Choroid plexus epithelial cell (primary cell): ENCODE results near the gene RAPGEF4.

Source experiments
- DNase-seq: peaks from one replicate; pipeline ENCODE4 v3.0.0-alpha.2; 2010; ENCODE audit warnings: low read depth
- H3K4me3 ChIP-seq: 2 replicates; pipeline ENCODE4 v1.5.1; 2011; ENCODE audit warnings: low read depth, mild to moderate bottlenecking, control low read depth, low read length, moderate library complexity
- TF ChIP-seq, protein P1 (sequence below): conservative IDR thresholded peaks from 2 replicates; pipeline ENCODE4 v1.5.1; 2011; ENCODE audit warnings: low read depth, mild to moderate bottlenecking, control low read depth, inconsistent platforms, low read length, moderate library complexity

RAPGEF4 gene

GRCh38 chr2:172878260-172878659, 142.6 kb downstream of the RAPGEF4 start:
- TF ChIP-seq, protein P1, sequence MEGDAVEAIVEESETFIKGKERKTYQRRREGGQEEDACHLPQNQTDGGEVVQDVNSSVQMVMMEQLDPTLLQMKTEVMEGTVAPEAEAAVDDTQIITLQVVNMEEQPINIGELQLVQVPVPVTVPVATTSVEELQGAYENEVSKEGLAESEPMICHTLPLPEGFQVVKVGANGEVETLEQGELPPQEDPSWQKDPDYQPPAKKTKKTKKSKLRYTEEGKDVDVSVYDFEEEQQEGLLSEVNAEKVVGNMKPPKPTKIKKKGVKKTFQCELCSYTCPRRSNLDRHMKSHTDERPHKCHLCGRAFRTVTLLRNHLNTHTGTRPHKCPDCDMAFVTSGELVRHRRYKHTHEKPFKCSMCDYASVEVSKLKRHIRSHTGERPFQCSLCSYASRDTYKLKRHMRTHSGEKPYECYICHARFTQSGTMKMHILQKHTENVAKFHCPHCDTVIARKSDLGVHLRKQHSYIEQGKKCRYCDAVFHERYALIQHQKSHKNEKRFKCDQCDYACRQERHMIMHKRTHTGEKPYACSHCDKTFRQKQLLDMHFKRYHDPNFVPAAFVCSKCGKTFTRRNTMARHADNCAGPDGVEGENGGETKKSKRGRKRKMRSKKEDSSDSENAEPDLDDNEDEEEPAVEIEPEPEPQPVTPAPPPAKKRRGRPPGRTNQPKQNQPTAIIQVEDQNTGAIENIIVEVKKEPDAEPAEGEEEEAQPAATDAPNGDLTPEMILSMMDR = no peak
- H3K4me3 ChIP-seq = no peak overlapping the region
- peak; percentile 45 for DNase-seq

GRCh38 chr2:172884336-172884735, 148.7 kb downstream of the RAPGEF4 start:
- TF ChIP-seq, protein P1 = no peak
- DNase-seq = no peak
- H3K4me3 ChIP-seq = no peak overlapping the region

DNA sequence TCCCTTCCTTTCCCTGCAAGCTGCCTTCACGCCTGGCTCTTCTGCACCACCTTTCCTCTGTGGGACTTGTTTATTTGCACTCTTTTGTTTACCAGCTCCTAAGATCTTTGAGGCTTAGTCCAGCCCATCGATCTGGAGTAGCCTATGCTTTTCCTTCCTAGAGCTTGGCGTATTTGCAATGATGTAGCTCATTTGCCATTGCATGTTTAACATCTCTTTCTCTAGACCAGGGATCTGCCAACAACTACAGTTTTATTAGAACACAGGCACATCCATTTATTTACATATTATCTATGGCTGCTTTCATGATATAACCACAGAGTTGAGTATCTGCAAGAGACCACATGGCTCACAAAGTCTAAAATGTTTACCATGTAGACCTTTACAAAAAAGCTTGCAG, 150.4 kb downstream of the RAPGEF4 start:
- TF ChIP-seq, protein P1 = no peak
- H3K4me3 ChIP-seq = no peak overlapping the region
- DNase-seq = no peak

DNA sequence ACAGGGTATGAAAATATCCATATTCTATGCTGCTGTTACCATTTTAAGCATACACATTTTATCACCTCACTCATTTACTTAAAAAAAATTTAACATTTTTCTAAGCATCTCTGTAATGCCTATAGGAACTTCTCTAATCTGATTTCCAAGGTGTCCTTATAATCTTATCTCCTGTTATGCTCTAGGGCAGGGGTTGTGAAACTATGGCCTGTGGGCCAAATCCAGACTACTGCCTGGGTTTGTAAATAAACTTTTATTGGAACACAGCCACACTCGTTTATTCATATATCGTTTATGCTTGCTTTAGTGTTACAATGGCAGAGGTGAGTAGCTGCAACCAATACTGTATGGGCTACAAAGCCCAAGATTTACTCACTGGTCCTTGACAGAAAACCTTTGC, 151.6 kb downstream of the RAPGEF4 start:
- DNase-seq = no peak
- TF ChIP-seq, protein P1 = no peak
- H3K4me3 ChIP-seq = no peak overlapping the region

DNA sequence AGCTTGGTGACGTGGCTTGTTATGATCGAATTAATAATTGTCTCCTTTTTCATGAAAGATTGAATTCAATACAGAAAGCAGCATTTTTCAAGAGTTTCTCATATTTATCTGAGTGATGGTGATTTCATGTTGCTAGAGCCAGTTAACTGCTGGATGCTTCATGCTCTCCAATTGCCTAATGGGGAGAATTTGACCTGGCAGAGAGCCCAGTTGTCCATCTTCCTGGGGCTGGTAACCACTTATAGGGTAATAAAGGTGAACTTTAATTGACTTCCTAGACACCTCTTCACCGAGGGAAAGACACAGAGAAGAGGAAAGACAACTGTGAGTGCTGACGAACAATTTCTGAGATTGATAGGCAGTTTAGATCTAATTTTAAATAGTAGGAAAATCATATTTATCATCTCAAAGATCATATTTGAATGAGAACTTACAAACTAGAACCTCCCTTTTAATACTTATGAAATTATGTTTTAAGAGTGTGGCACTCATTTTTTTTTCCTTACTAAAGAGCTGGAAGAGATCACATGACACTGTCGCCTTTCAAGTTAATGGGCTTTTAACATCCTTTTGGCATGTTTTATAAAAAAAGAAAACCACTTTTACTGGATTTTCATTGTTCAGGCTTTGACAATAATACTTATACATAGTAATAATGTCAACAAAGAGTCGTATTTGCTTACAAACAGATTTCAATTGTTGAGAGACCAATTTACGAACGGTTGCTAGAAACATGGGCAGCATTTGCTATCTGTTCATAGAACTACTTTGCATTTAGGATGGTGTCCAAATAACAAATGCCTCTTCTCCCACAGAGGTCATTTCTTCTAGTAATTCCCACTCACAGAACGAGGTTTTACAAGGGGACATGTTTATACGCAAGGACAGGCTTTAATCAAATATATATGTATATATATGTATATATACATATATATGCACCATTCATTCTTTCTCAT, 153.3 kb downstream of the RAPGEF4 start:
- peak; percentile 6 for DNase-seq
- TF ChIP-seq, protein P1 = no peak
- no peak overlapping the region for H3K4me3 ChIP-seq

DNA sequence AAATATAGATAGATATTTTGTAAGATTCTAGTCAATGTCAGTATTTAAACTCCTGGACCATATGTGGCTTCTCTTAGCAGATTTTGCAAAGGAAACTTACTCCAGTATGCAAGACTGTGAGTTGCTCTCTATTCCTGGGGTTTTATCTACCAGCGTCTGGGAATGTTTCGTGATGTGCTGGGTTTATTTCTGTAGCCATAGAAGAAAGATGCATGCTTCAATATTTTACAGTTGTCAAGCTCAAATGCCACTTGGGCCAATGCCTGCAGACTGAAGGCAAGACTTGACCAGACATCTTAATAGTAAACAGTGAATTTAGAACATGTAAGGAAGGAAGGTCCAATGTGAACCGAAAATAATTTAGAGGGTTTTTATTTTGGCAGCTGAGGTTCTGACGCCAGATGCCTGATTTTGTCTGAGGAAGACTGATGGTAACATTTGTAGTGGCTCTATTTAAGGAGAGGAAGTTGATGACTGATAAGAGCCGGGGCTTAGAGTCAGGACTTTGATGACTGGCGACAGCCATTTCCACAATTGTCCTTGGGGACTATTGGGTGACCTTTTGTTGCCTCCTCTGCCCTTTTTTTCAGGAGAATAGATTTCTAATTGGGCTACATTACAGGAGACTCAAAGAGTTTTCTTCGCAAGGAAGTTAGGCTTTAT, 154.3 kb downstream of the RAPGEF4 start:
- TF ChIP-seq, protein P1 = no peak
- no peak overlapping the region for H3K4me3 ChIP-seq
- DNase-seq = no peak

DNA sequence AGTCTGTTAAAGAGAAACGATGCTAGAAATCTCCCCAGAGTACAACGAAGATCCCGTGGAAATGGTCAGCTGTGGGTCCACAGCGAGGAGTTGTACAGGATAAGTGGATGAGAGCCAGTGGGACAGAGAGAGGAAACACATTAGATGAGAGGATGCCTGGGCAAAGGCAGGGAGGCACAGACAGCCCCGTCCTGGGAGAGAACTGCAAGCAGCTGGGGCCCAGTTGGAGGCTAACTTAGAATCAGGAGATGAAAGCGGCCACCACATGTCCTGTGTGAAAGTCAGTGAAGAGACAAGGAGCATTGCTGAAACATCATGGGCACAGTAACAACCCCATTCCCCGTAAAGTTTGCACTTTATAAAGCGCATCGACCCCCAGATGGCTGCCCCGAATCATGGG, 157.5 kb downstream of the RAPGEF4 start:
- TF ChIP-seq, protein P1 = no peak
- no peak overlapping the region for H3K4me3 ChIP-seq
- no peak for DNase-seq
